K562 (cell line): ENCODE results near the gene TRPV5. TPM values are rescaled to one million over a fixed set of nuclear protein-coding genes. Genes with fewer than 3 reads are reported as not detected.

Experiments
- ATF7 ChIP-seq: fragments of 450-650 bp; IDR thresholded peaks from 2 replicates; pipeline ENCODE4 v1.7.1; 2014; ENCODE audit warnings: mild to moderate bottlenecking, moderate library complexity
- EP300 ChIP-seq: IDR thresholded peaks from 2 replicates; pipeline ENCODE4 v1.6.1; 2012; ENCODE audit warnings: low read length, improper control_type of control experiment
- ETV5 ChIP-seq: sonication (generic); formaldehyde crosslinking; IDR thresholded peaks from 2 replicates; pipeline ENCODE4 v1.4.0; 2020; ENCODE audit warnings: low read depth, mild to moderate bottlenecking, missing genetic modification reagents
- GTF2F1 ChIP-seq: IDR thresholded peaks from 2 replicates; pipeline ENCODE4 v1.6.1; 2011; ENCODE audit warnings: low read depth, low read length, improper control_type of control experiment
- HDGF ChIP-seq: fragments of 450-650 bp; IDR thresholded peaks from 2 replicates; pipeline ENCODE4 v1.6.1; 2016
- JUND ChIP-seq, 2 experiments: IDR thresholded peaks; 2 replicates in 1 of 2; 3 replicates in 1 of 2; pipeline ENCODE4 v1.6.1; 2011; ENCODE audit warnings: borderline replicate concordance in 2 of 2, low read depth in 2 of 2, low read length in 2 of 2, improper control_type of control experiment in 1 of 2, missing biosample characterization in 1 of 2, missing genetic modification characterization in 1 of 2, missing genetic modification reagents in 1 of 2
- PBX2 ChIP-seq, 2 experiments: IDR thresholded peaks in 1 of 2; conservative IDR thresholded peaks in 1 of 2; 2 replicates each; pipeline ENCODE4 v1.6.1; 2016; ENCODE audit warnings: low read depth in 2 of 2, mild to moderate bottlenecking in 1 of 2, missing compliant biosample characterization in 1 of 2, missing genetic modification characterization in 1 of 2, moderate library complexity in 1 of 2
- PHTF2 ChIP-seq: fragments of 250-450 bp; sonication (Bioruptor Pico); IDR thresholded peaks from 2 replicates; pipeline ENCODE4 v1.5.0; 2021; ENCODE audit warnings: mild to moderate bottlenecking
- SMAD1 ChIP-seq: fragments of 150-350 bp; IDR thresholded peaks from 2 replicates; pipeline ENCODE4 v1.6.1; 2014; ENCODE audit warnings: low read length, low read depth; ENCODE audit not compliant: partially characterized antibody
- SOX6 ChIP-seq: fragments of 450-650 bp; IDR thresholded peaks from 2 replicates; pipeline ENCODE4 v1.6.1; 2014; ENCODE audit warnings: mild to moderate bottlenecking
- SREBF2 ChIP-seq: sonication (generic); formaldehyde crosslinking; IDR thresholded peaks from 2 replicates; pipeline ENCODE4 v1.4.0; 2020; ENCODE audit warnings: mild to moderate bottlenecking, missing genetic modification reagents
- YY1 ChIP-seq, 3 experiments: IDR thresholded peaks; 2 replicates each; pipeline ENCODE4 v1.6.1; 2011; ENCODE audit warnings: low read length in 2 of 3, mild to moderate bottlenecking in 2 of 3, moderate library complexity in 2 of 3, borderline replicate concordance in 1 of 3, control low read depth in 1 of 3, low read depth in 1 of 3; ENCODE audit not compliant: insufficient read depth in 3 of 3, insufficient replicate concordance in 2 of 3, control insufficient read depth in 1 of 3, insufficient read length in 1 of 3; ENCODE audit errors: extremely low read depth in 1 of 3
- ZNF518B ChIP-seq: fragments of 250-450 bp; sonication (Bioruptor Pico); IDR thresholded peaks from 2 replicates; pipeline ENCODE4 v1.5.0; 2021; ENCODE audit warnings: mild to moderate bottlenecking, moderate library complexity
- polyA plus RNA-seq, 8 experiments: library from polyadenylated mRNA; depleted of rRNA in 4 of 8; stranded (reverse) in 5 of 8; unstranded in 3 of 8; fragments of >200 nt; fragmentation: Nextera tagmentation in 2 of 8; fragmentation: Illumina TruSeq in 1 of 8; extraction: Ambion mirVana in 2 of 8; extraction: Trizol in 1 of 8; gene quantifications; 2 replicates each; pipeline versions ENCODE4 v1.2.1 to v1.2.3, GENCODE V29; 2011 to 2014; ENCODE audit warnings: inconsistent platforms in 1 of 8, missing spikeins in 1 of 8
- total RNA-seq, 7 experiments: library from RNA; depleted of rRNA in 6 of 7; stranded (reverse); fragments of >200 nt in 6 of 7; fragmentation: Illumina TruSeq in 2 of 7; extraction: Trizol in 2 of 7; gene quantifications; 2 replicates each; pipeline versions ENCODE4 v1.2.1 to v1.2.3, GENCODE V29; 2011 to 2021; ENCODE audit warnings: low replicate concordance in 1 of 7

TRPV5 gene
- total and polyA plus RNA-seq, 9 of the 15 experiments (the other 6 are each of a cell fraction or from before 2014, with no cell fraction given), result not detected

DNA sequence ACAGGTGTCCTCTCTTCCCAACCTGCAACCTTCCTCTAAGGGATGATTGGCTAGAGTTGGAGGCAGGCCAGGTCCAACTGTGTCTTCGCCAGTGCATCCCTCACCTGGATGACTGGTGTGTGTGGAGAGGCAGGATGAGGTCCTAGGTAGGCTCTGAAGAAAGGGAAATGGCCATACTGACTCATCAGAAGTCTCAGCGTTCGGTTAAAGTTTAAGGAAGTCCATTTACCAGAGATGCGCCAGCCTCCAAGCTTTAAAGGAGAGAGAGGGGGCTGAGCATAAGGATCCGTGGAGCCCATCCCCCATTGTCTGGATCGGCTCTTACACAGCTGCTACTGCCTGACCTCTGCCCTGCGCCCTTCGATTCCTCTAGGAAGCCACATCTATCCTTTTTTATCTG, 24.2 kb upstream of the TRPV5 start (continued):
- no peak for TF ChIP-seq SMAD1
- no peak for TF ChIP-seq SOX6
- TF ChIP-seq ATF7, result no peak
- TF ChIP-seq HDGF, result no peak
- TF ChIP-seq GTF2F1, result no peak
- TF ChIP-seq EP300, result no peak
- TF ChIP-seq PBX2 (CRISPR knock-in tag; IDR thresholded peaks at IDR 0.05; ENCODE audit: low read depth), result no peak
- TF ChIP-seq PBX2 (tag; conservative IDR thresholded peaks at IDR 0.05; ENCODE audit: low read depth), result no peak
- TF ChIP-seq JUND (IDR thresholded peaks at IDR 0.05; ENCODE audit: borderline replicate concordance, low read depth, low read length), result no peak
- 0 out of 3 replicates have a peak, but pooled peaks have one; percentile 25 for TF ChIP-seq JUND (tag; IDR thresholded peaks at IDR 0.05; ENCODE audit: borderline replicate concordance, low read depth, low read length)
- peak in 1 of 3 experiments; percentile 1 for TF ChIP-seq YY1 (IDR thresholded peaks at IDR 0.05; ENCODE audit: borderline replicate concordance in 1 of 3, control insufficient read depth in 1 of 3, extremely low read depth in 1 of 3, insufficient read depth in 3 of 3, insufficient read length in 1 of 3, insufficient replicate concordance in 2 of 3, low read depth in 1 of 3, low read length in 2 of 3)
- TF ChIP-seq ETV5 (CRISPR knock-in tag), result peak; percentile 28; the same call in 1 of the 2 replicates
- TF ChIP-seq SREBF2 (CRISPR knock-in tag), result no peak
- TF ChIP-seq ZNF518B, result no peak
- no peak for TF ChIP-seq PHTF2 (CRISPR knock-in tag)
